HEK293 (cell line): ENCODE measurements around the gene SSU72.

Experiments used
- CTCF ChIA-PET: fragments of 350-600 bp; formaldehyde crosslinking; extraction: SDS; loops from one replicate; lab custom pipeline; 2021; ENCODE audit warnings: antibody characterized with exemption; lab: Yijun Ruan, JAX
- POLR2A ChIA-PET: fragments of 300-600 bp; formaldehyde crosslinking; extraction: SDS; loops from one replicate; lab custom pipeline; 2020; ENCODE audit warnings: antibody characterized with exemption, inconsistent platforms; lab: Yijun Ruan, JAX
- H3K27ac ChIP-seq: fragments of 200-500 bp; sonication (Bioruptor generic); 2 replicates; pipeline ENCODE4 v1.5.1; 2014; ENCODE audit warnings: low read depth, low read length, control low read depth, inconsistent platforms; ENCODE audit errors: extremely low read depth
- H3K36me3 ChIP-seq, 2 experiments: fragments of 200-500 bp in 1 of 2; sonication (Bioruptor generic) in 1 of 2; 1 replicate in 1 of 2; 2 replicates in 1 of 2; pipeline ENCODE4 v1.5.1; 2014 to 2017; ENCODE audit warnings: inconsistent platforms in 2 of 2, low read length in 2 of 2; ENCODE audit not compliant: control insufficient read depth in 2 of 2, insufficient read depth in 1 of 2
- H3K4me1 ChIP-seq: fragments of 200-500 bp; sonication (Bioruptor generic); 2 replicates; pipeline ENCODE4 v1.5.1; 2014; ENCODE audit warnings: mild to moderate bottlenecking, low read length, inconsistent platforms; ENCODE audit not compliant: control insufficient read depth, insufficient read depth
- H3K4me3 ChIP-seq: 2 replicates; pipeline ENCODE4 v1.5.1; 2011; ENCODE audit warnings: low read depth, mild to moderate bottlenecking, control low read depth, low read length, moderate library complexity
- H3K9me3 ChIP-seq: fragments of 200-500 bp; sonication (Bioruptor generic); 2 replicates; pipeline ENCODE4 v1.5.1; 2014; ENCODE audit warnings: low read depth, low read length, inconsistent platforms; ENCODE audit not compliant: control insufficient read depth, insufficient read depth
- WT1 ChIP-seq: fragments of 450-650 bp; formaldehyde crosslinking; IDR thresholded peaks from 2 replicates; pipeline ENCODE4 v1.5.1; 2016; ENCODE audit warnings: missing biosample characterization, missing genetic modification characterization
- ZBTB7A ChIP-seq: fragments of 450-650 bp; formaldehyde crosslinking; IDR thresholded peaks from 2 replicates; pipeline ENCODE4 v1.5.1; 2016; ENCODE audit warnings: low read depth, missing biosample characterization, missing genetic modification characterization
- ZFHX2 ChIP-seq: fragments of 450-650 bp; formaldehyde crosslinking; conservative IDR thresholded peaks from 2 replicates; pipeline ENCODE4 v1.5.1; 2016; ENCODE audit warnings: missing biosample characterization, missing genetic modification characterization
- ZNF112 ChIP-seq: fragments of 450-650 bp; formaldehyde crosslinking; IDR thresholded peaks from 2 replicates; pipeline ENCODE4 v1.5.0; 2017; ENCODE audit warnings: missing biosample characterization, missing genetic modification characterization
- ZNF146 ChIP-seq: fragments of 450-650 bp; formaldehyde crosslinking; IDR thresholded peaks from 2 replicates; pipeline ENCODE4 v1.5.1; 2016; ENCODE audit warnings: missing biosample characterization, missing genetic modification characterization
- ZNF184 ChIP-seq: fragments of 450-650 bp; IDR thresholded peaks from 2 replicates; pipeline ENCODE4 v1.5.1; 2018; ENCODE audit warnings: missing biosample characterization, mild to moderate bottlenecking, missing genetic modification characterization
- ZNF223 ChIP-seq: fragments of 450-650 bp; formaldehyde crosslinking; IDR thresholded peaks from 2 replicates; pipeline ENCODE4 v1.5.1; 2016; ENCODE audit warnings: missing biosample characterization, missing genetic modification characterization
- ZNF366 ChIP-seq: fragments of 450-650 bp; formaldehyde crosslinking; conservative IDR thresholded peaks from 2 replicates; pipeline ENCODE4 v1.5.1; 2016; ENCODE audit warnings: missing biosample characterization, missing genetic modification characterization
- ZNF548 ChIP-seq: fragments of 450-650 bp; formaldehyde crosslinking; IDR thresholded peaks from 2 replicates; pipeline ENCODE4 v1.5.1; 2016; ENCODE audit warnings: missing biosample characterization, missing genetic modification characterization
- ZNF596 ChIP-seq: fragments of 450-650 bp; IDR thresholded peaks from 2 replicates; pipeline ENCODE4 v1.5.0; 2018; ENCODE audit warnings: missing biosample characterization, mild to moderate bottlenecking, missing genetic modification characterization, moderate library complexity
- ZNF610 ChIP-seq: fragments of 450-650 bp; formaldehyde crosslinking; IDR thresholded peaks from 2 replicates; pipeline ENCODE4 v1.5.1; 2016; ENCODE audit warnings: missing biosample characterization, missing genetic modification characterization, borderline replicate concordance
- ZNF658 ChIP-seq: fragments of 450-650 bp; formaldehyde crosslinking; IDR thresholded peaks from 2 replicates; pipeline ENCODE4; 2016; ENCODE audit warnings: missing biosample characterization, missing genetic modification characterization
- ZNF776 ChIP-seq: fragments of 450-650 bp; formaldehyde crosslinking; IDR thresholded peaks from 2 replicates; pipeline ENCODE4 v1.5.0; 2017; ENCODE audit warnings: missing biosample characterization, missing genetic modification characterization, borderline replicate concordance
- ZNF785 ChIP-seq: fragments of 450-650 bp; formaldehyde crosslinking; IDR thresholded peaks from 2 replicates; pipeline ENCODE4 v1.5.1; 2016; ENCODE audit warnings: missing biosample characterization, missing genetic modification characterization
- ZNF830 ChIP-seq: fragments of 450-650 bp; IDR thresholded peaks from 2 replicates; pipeline ENCODE4 v1.5.0; 2018; ENCODE audit warnings: missing biosample characterization, missing genetic modification characterization, low read depth, mild to moderate bottlenecking, moderate library complexity
- ZSCAN30 ChIP-seq: fragments of 450-650 bp; IDR thresholded peaks from 2 replicates; pipeline ENCODE4 v1.5.1; 2018; ENCODE audit warnings: missing biosample characterization, mild to moderate bottlenecking, missing genetic modification characterization, moderate library complexity
- TF ChIP-seq, protein P1 (sequence below): fragments of 450-650 bp; formaldehyde crosslinking; conservative IDR thresholded peaks from 2 replicates; pipeline ENCODE4 v1.5.1; 2016; ENCODE audit warnings: low read depth, missing biosample characterization, missing genetic modification characterization
- TF ChIP-seq, protein P2 (sequence below): fragments of 450-650 bp; formaldehyde crosslinking; IDR thresholded peaks from 2 replicates; pipeline ENCODE4 v1.5.1; 2016; ENCODE audit warnings: missing biosample characterization, missing genetic modification characterization, low read depth
- TF ChIP-seq, protein P3 (sequence below): fragments of 450-650 bp; IDR thresholded peaks from 2 replicates; pipeline ENCODE4 v1.5.1; 2018; ENCODE audit warnings: missing biosample characterization, missing genetic modification characterization
- TF ChIP-seq, protein P4 (sequence below): fragments of 450-650 bp; formaldehyde crosslinking; IDR thresholded peaks from 2 replicates; pipeline ENCODE4 v1.5.1; 2016; ENCODE audit warnings: missing biosample characterization, missing genetic modification characterization

Gene SSU72

DNA sequence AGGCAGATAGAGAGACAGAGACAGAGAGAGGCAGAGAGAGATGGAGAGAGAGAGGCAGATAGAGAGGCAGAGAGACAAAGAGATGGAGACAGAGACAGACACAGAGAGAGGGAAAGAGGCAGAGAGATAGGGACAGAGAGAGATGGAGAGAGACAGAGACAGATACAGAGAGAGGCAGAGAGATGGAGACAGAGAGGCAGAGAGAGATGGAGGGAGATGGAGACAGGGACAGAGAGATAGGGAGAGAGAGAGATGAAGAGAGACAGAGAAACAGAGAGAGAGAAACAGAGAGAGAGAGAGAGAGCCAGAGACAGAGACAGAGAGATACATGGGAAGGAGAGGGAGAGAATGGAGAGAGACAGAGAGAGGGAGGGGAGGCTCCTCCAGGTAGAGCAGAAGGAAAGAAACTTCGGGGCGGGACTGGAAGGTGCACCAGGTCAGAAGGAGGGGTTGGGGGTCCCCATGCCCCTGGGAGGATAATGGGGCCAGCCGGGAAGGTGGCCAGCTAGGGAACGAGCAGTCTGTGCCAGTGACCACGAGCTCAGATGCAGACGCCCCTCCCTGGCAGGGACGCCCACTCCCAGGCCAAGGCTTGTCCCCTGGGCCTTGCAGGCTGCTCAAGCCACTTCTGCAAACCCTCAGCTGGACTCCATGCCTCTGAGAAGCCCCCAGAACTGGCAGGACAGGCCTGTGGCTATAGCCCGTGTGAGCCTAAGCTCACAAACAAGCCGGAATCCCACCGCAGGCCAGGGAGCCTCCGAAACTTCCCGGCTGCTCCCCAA, 22.0 kb upstream of the SSU72 start:
- no peaks in the 10 kb centered on the region for H3K36me3 ChIP-seq
- ChIA-PET CTCF (interaction anchor here (0.7 to 1.6 kb wide), 2 partner anchors 14 to 21 kb away, joined by 5 to 6 read pairs; no protein-coding TSS in a partner anchor), POLR2A (interaction anchor here (0.7 to 0.8 kb wide), 2 partner anchors 18 to 22 kb away, joined by 4 read pairs; partner anchors contain the start of gene MIB2)

More for the DNA sequence above, 22.0 kb upstream of the SSU72 start:
- TF ChIP-seq ZBTB7A (tag by site-specific recombination) (no peak), ZNF184 (no peak), ZNF776 (tag by site-specific recombination) (no peak), ZNF548 (tag by site-specific recombination) (0 out of 2 replicates have a peak, but pooled peaks have one; percentile 35), ZNF830 (tag by site-specific recombination) (no peak), ZNF223 (tag by site-specific recombination) (no peak), ZFHX2 (tag by site-specific recombination) (0 out of 2 replicates have a peak, but pooled peaks have one; percentile 8), ZNF112 (no peak), ZNF146 (tag by site-specific recombination) (peak; percentile 1; the same call in 1 of the 2 replicates), ZNF596 (tag by site-specific recombination) (peak; percentile 98), ZNF658 (tag by site-specific recombination) (no peak), ZNF366 (peak; percentile 97), WT1 (tag by site-specific recombination) (no peak), ZNF785 (no peak), ZSCAN30 (tag by site-specific recombination) (no peak), ZNF610 (tag by site-specific recombination) (no peak)
- TF ChIP-seq, protein P1, sequence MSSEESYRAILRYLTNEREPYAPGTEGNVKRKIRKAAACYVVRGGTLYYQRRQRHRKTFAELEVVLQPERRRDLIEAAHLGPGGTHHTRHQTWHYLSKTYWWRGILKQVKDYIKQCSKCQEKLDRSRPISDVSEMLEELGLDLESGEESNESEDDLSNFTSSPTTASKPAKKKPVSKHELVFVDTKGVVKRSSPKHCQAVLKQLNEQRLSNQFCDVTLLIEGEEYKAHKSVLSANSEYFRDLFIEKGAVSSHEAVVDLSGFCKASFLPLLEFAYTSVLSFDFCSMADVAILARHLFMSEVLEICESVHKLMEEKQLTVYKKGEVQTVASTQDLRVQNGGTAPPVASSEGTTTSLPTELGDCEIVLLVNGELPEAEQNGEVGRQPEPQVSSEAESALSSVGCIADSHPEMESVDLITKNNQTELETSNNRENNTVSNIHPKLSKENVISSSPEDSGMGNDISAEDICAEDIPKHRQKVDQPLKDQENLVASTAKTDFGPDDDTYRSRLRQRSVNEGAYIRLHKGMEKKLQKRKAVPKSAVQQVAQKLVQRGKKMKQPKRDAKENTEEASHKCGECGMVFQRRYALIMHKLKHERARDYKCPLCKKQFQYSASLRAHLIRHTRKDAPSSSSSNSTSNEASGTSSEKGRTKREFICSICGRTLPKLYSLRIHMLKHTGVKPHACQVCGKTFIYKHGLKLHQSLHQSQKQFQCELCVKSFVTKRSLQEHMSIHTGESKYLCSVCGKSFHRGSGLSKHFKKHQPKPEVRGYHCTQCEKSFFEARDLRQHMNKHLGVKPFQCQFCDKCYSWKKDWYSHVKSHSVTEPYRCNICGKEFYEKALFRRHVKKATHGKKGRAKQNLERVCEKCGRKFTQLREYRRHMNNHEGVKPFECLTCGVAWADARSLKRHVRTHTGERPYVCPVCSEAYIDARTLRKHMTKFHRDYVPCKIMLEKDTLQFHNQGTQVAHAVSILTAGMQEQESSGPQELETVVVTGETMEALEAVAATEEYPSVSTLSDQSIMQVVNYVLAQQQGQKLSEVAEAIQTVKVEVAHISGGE (tag by site-specific recombination): no peak
- TF ChIP-seq, protein P2, sequence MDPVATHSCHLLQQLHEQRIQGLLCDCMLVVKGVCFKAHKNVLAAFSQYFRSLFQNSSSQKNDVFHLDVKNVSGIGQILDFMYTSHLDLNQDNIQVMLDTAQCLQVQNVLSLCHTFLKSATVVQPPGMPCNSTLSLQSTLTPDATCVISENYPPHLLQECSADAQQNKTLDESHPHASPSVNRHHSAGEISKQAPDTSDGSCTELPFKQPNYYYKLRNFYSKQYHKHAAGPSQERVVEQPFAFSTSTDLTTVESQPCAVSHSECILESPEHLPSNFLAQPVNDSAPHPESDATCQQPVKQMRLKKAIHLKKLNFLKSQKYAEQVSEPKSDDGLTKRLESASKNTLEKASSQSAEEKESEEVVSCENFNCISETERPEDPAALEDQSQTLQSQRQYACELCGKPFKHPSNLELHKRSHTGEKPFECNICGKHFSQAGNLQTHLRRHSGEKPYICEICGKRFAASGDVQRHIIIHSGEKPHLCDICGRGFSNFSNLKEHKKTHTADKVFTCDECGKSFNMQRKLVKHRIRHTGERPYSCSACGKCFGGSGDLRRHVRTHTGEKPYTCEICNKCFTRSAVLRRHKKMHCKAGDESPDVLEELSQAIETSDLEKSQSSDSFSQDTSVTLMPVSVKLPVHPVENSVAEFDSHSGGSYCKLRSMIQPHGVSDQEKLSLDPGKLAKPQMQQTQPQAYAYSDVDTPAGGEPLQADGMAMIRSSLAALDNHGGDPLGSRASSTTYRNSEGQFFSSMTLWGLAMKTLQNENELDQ (tag by site-specific recombination): no peak
- TF ChIP-seq, protein P3, sequence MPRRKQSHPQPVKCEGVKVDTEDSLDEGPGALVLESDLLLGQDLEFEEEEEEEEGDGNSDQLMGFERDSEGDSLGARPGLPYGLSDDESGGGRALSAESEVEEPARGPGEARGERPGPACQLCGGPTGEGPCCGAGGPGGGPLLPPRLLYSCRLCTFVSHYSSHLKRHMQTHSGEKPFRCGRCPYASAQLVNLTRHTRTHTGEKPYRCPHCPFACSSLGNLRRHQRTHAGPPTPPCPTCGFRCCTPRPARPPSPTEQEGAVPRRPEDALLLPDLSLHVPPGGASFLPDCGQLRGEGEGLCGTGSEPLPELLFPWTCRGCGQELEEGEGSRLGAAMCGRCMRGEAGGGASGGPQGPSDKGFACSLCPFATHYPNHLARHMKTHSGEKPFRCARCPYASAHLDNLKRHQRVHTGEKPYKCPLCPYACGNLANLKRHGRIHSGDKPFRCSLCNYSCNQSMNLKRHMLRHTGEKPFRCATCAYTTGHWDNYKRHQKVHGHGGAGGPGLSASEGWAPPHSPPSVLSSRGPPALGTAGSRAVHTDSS (tag by site-specific recombination): no peak
- TF ChIP-seq, protein P4, sequence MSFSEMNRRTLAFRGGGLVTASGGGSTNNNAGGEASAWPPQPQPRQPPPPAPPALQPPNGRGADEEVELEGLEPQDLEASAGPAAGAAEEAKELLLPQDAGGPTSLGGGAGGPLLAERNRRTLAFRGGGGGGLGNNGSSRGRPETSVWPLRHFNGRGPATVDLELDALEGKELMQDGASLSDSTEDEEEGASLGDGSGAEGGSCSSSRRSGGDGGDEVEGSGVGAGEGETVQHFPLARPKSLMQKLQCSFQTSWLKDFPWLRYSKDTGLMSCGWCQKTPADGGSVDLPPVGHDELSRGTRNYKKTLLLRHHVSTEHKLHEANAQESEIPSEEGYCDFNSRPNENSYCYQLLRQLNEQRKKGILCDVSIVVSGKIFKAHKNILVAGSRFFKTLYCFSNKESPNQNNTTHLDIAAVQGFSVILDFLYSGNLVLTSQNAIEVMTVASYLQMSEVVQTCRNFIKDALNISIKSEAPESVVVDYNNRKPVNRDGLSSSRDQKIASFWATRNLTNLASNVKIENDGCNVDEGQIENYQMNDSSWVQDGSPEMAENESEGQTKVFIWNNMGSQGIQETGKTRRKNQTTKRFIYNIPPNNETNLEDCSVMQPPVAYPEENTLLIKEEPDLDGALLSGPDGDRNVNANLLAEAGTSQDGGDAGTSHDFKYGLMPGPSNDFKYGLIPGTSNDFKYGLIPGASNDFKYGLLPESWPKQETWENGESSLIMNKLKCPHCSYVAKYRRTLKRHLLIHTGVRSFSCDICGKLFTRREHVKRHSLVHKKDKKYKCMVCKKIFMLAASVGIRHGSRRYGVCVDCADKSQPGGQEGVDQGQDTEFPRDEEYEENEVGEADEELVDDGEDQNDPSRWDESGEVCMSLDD (tag by site-specific recombination): 0 out of 2 replicates have a peak, but pooled peaks have one; percentile 14
- H3K4me3 ChIP-seq: no peak overlapping the region
- no peak overlapping the region for H3K27ac ChIP-seq
- H3K9me3 ChIP-seq: no peaks in the 10 kb centered on the region
- peaks cover 6% of the 10 kb centered on the region; the same call in 1 of the 2 replicates for H3K4me1 ChIP-seq
